ENCODE data around the gene PDPN. TPM values are rescaled to one million over a fixed set of nuclear protein-coding genes. Genes with fewer than 3 reads are reported as not detected.

PDPN gene
- total and polyA plus RNA-seq, 3 donors from 2014 or later: 6.5 to 14.3 (median 8.7) TPM

DNA sequence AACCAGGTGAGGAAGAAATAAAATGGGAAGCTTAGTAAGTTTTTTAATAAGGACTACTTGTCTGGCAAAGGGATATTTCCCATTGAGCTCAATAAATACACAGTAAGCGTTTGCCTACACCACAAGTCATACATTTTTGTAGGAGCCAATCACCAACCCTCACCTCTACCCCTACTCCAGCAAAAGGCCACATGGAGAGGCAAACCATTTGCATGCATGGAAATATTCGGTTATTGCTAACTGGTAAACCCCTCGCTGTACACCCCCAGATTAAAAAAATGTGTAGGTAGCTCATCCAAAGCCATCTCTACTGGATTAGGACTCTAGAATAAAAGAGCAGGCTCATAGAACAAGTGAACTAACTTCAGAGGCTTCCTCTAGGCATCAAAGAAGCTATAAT, 21.1 kb downstream of the PDPN start:
- intact Hi-C loops (cut with DNase I; ENCODE audit: low total_unique reads): no loop called here
- 88 to 90% methylated on average over 3 of the region's 3 CpGs for WGBS, 2 donors

GRCh38 chr1:13605159-13605558, 21.5 kb downstream of the PDPN start:
- Histone ChIP-seq H3K27me3 (no peaks in the 10 kb centered on the region), H3K4me3 (no peak overlapping the region), H3K27ac (no peak overlapping the region), H3K9me3 (no peaks in the 10 kb centered on the region), H3K4me1 (no peaks in the 10 kb centered on the region), H3K36me3 (ENCODE audit: low read depth, missing control alignments) (no peaks in the 10 kb centered on the region)
- intact Hi-C loops (cut with DNase I; ENCODE audit: low total_unique reads): no loop called here
- WGBS, 2 donors: 65 to 80% methylated on average over 1 of the region's 1 CpG
- no peak for DNase-seq
- TF ChIP-seq POLR2A (IDR thresholded peaks at IDR 0.05): no peak
- TF ChIP-seq, protein P1, sequence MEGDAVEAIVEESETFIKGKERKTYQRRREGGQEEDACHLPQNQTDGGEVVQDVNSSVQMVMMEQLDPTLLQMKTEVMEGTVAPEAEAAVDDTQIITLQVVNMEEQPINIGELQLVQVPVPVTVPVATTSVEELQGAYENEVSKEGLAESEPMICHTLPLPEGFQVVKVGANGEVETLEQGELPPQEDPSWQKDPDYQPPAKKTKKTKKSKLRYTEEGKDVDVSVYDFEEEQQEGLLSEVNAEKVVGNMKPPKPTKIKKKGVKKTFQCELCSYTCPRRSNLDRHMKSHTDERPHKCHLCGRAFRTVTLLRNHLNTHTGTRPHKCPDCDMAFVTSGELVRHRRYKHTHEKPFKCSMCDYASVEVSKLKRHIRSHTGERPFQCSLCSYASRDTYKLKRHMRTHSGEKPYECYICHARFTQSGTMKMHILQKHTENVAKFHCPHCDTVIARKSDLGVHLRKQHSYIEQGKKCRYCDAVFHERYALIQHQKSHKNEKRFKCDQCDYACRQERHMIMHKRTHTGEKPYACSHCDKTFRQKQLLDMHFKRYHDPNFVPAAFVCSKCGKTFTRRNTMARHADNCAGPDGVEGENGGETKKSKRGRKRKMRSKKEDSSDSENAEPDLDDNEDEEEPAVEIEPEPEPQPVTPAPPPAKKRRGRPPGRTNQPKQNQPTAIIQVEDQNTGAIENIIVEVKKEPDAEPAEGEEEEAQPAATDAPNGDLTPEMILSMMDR (IDR thresholded peaks at IDR 0.05): no peak

More for the DNA sequence above, 21.1 kb downstream of the PDPN start:
- Histone ChIP-seq H3K27me3 (no peaks in the 10 kb centered on the region), H3K4me3 (no peak overlapping the region), H3K9me3 (no peaks in the 10 kb centered on the region), H3K36me3 (ENCODE audit: low read depth, missing control alignments) (no peaks in the 10 kb centered on the region), H3K27ac (no peak overlapping the region), H3K4me1 (no peaks in the 10 kb centered on the region)
- no peak for DNase-seq
- TF ChIP-seq POLR2A (IDR thresholded peaks at IDR 0.05): no peak
- TF ChIP-seq, protein P1 (IDR thresholded peaks at IDR 0.05): no peak

DNA sequence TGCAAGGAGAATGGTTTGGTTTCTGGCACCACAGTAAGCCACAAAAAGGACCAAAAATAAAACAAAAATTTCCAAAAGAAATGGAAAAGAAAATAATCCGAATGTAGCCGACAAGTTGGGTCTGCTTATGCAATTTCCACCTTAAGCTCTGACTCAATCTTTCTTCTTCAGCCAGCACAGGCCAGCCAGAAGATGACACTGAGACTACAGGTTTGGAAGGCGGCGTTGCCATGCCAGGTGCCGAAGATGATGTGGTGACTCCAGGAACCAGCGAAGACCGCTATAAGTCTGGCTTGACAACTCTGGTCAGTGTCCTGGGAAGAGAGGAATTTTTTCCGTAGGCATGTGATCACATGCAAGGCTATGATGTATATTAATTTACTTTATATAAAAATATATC, 23.4 kb downstream of the PDPN start:
- Histone ChIP-seq H3K36me3 (ENCODE audit: low read depth, missing control alignments) (no peaks in the 10 kb centered on the region), H3K27me3 (no peaks in the 10 kb centered on the region), H3K27ac (no peak overlapping the region), H3K4me3 (no peak overlapping the region), H3K4me1 (no peaks in the 10 kb centered on the region), H3K9me3 (no peaks in the 10 kb centered on the region)
- intact Hi-C loops (cut with DNase I; ENCODE audit: low total_unique reads): no loop called here
- DNase-seq: no peak
- WGBS, 2 donors: 88 to 91% methylated on average over 8 of the region's 8 CpGs
- TF ChIP-seq POLR2A (IDR thresholded peaks at IDR 0.05): no peak
- TF ChIP-seq, protein P1 (IDR thresholded peaks at IDR 0.05): no peak

GRCh38 chr1:13616234-13616633, 32.6 kb downstream of the PDPN start:
- Histone ChIP-seq H3K27me3 (no peaks in the 10 kb centered on the region), H3K4me1 (peaks cover 21% of the 10 kb centered on the region), H3K27ac (peak overlapping the region in 1 of 2 donors; percentile 50), H3K4me3 (no peak overlapping the region), H3K9me3 (no peaks in the 10 kb centered on the region), H3K36me3 (ENCODE audit: low read depth, missing control alignments) (no peaks in the 10 kb centered on the region)
- TF ChIP-seq, protein P1 (IDR thresholded peaks at IDR 0.05): no peak
- no peak for TF ChIP-seq POLR2A (IDR thresholded peaks at IDR 0.05)
- WGBS, 2 donors: 84 to 85% methylated on average over 5 of the region's 5 CpGs
- intact Hi-C loops (cut with DNase I; ENCODE audit: low total_unique reads): no loop called here
- no peak for DNase-seq

DNA sequence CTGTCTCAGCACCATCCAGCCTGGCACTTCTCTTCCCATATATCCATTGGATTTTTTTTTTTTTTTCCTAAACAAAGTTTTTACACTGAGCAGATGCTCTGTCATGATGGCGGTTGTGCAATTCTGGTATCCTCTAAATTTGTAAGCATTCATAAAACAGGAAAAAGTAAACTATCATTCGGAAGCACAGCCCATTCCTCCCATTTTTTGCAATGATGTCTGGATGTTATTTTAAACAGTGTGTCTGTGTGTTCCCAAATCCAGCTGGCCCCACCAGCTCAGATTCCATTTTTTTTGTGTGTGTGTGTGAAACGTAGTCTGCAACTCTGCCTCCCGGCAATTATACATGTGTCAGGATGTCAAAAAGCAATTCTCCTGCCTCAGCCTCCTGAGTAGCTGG, 33.5 kb downstream of the PDPN start:
- Histone ChIP-seq H3K4me1 (peaks cover 21% of the 10 kb centered on the region), H3K27ac (peak overlapping the region in 1 of 2 donors; percentile 50), H3K4me3 (no peak overlapping the region), H3K36me3 (ENCODE audit: low read depth, missing control alignments) (no peaks in the 10 kb centered on the region), H3K27me3 (no peaks in the 10 kb centered on the region), H3K9me3 (no peaks in the 10 kb centered on the region)
- TF ChIP-seq, protein P1 (IDR thresholded peaks at IDR 0.05): no peak
- no peak for TF ChIP-seq POLR2A (IDR thresholded peaks at IDR 0.05)
- DNase-seq: no peak
- WGBS, 2 donors: 77 to 88% methylated on average over 4 of the region's 4 CpGs
- intact Hi-C loops (cut with DNase I; ENCODE audit: low total_unique reads): no loop called here

Measured in testis (tissue), 3 donors.